Stimulated activated CD4-positive, alpha-beta T cell treated with anti-CD3 and anti-CD28 coated beads, TNF-alpha, amount 100 ng/mL, for 48 hours (primary cell): ENCODE data around the gene CCDC92.
A peak's percentile ranks its signal among the peaks of the same experiment; 100 is the strongest.
"Not testable (repeated sequence)": the region's sequence is repeated elsewhere in the genome, so short reads cannot be mapped to it uniquely, and the experiment has no call there.

Source experiments
- DNase-seq, 3 donors: peaks; one replicate each; pipeline ENCODE4 v3.0.0-alpha.2; 2020; ENCODE audit warnings: low read depth in 3 of 3

CCDC92 gene

DNA sequence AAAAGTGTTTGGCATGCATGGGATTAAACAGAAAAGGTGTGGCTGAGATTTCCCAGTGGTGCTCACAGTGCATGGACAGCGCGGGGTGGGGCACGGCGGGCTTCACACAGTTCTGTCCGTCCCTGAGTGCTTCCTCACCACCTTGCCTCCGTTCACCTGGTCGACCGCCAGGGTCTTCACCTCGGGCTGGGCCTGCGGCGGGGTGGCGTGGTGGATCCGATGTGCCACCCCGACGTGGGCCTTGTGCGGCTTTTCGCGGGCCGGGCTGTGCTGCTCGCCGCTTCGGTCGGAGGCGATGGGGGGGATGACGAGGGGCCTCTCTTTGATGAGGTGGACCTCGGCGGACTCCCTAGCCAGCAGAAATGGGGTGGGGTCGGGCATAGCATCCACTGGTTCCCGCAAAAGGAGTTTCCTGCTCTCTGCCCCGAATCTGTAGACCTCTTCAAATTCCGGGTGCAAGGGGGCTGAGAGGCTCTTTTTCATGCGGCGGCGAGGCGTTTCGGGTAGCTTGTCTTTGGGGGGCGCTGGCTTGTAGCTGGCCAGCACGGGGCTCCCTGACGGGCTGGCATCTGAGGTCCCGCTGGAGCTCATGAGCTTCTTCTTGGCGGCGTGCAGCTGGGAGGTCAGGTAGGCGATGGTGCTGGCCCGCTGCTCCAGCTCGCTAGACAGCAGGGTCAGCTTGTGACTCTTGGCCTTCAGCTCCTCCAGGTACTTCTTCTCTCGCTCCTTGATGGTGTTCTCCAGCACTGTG lies 35.5 kb downstream of the CCDC92 start:
- DNase-seq, result no peak

GRCh38 chr12:123936471-123936870 lies 36.2 kb downstream of the CCDC92 start:
- DNase-seq, result no peak

DNA sequence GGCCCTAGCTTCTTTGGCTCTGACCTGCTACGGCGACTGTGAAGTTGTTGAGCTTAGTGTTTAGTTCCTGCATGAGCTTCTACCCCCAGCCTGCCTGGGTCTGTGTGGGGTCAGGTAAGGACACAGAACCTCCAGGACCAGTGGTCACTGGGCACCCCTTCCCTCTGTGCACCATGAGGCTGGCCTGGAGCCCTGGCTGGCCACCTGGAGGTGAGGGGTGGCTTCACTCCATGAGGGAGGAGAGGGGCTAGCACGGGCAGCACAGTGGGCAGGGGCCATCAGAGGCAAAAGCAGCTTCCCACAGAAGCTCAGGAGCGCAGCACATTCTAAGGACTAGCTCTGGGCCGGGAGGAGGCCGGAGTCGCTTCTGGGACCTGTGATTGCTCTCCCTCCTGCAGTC lies 36.7 kb downstream of the CCDC92 start:
- DNase-seq, result no peak

- DNase-seq, result no peak
These were observed 37.8 kb downstream of the CCDC92 start for GRCh38 chr12:123934829-123935228.

- DNase-seq, result no peak
These were observed 38.5 kb downstream of the CCDC92 start for GRCh38 chr12:123934016-123934620.

DNA sequence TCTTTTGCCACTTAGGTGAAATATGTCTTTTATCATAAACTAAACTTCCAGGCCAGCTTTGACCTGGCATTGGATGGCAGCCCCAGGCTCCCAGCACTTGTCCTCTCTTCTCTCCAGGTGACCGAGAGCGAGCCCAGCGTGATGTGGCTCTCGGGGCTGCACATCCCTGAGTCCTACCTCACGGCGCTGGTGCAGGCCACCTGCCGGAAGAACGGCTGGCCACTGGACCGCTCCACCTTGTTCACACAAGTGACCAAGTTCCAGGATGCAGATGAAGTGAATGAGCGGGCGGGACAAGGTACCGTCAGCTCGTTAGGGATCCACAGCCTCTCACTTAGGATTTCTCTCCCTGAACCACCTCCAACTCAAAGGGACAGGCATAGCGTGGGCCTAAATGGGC lies 39.4 kb downstream of the CCDC92 start:
- DNase-seq, result no peak

DNA sequence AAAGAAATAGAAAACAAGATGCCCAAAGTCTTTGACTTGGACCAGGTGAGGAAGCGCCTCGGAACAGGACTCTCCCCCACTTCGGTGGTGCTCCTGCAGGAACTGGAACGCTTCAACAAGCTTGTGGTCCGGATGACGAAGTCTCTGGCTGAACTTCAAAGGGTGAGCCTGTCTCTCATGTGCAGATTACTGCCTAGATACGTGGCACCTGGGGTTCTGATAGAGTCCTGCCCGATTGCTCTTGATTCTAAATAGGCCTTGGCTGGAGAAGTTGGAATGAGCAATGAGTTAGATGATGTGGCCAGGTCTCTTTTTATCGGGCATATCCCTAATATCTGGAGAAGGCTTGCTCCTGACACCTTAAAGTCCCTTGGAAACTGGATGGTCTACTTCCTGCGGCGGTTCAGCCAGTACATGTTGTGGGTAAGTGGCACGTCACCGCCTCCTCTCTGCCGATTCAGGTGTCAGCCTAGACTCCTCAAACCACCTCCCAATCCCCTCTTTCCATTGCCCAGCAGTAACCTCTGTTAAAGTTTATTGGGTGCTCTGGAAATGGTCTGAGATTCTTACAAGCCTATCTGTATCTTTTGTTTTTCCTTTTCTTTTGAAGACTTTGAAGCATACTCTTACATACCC lies 40.8 kb downstream of the CCDC92 start:
- DNase-seq, result no peak

DNA sequence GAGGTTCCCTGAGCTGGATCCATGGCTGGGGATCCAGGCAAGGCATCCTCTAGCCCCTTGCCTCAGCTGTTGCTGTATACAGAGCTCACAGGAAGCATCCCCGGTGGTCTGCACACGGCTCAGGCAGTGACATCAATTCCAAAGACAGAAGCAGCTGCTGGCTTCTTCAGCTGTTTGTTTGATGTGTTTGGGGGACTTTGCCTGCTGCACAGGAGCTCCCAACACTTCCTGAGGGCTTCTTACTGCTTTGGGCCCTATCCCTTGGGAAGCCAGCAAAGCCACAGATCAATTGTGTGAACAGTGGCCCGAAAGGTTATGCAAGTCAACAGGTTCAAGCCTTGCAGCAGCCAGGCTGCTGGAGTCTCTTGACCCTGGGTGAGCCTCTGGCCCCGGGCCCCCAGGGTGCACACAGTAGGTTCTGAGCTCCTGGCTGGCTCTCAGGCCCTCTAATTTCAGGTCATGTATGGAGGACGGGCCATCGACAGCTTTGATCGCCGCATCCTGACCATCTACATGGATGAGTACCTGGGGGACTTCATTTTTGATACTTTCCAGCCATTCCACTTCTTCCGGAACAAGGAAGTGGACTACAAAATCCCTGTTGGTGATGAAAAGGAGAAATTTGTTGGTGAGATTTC lies 42.6 kb downstream of the CCDC92 start:
- no peak for DNase-seq

- no peak for DNase-seq
These were observed 43.7 kb downstream of the CCDC92 start for GRCh38 chr12:123928897-123929296.

DNA sequence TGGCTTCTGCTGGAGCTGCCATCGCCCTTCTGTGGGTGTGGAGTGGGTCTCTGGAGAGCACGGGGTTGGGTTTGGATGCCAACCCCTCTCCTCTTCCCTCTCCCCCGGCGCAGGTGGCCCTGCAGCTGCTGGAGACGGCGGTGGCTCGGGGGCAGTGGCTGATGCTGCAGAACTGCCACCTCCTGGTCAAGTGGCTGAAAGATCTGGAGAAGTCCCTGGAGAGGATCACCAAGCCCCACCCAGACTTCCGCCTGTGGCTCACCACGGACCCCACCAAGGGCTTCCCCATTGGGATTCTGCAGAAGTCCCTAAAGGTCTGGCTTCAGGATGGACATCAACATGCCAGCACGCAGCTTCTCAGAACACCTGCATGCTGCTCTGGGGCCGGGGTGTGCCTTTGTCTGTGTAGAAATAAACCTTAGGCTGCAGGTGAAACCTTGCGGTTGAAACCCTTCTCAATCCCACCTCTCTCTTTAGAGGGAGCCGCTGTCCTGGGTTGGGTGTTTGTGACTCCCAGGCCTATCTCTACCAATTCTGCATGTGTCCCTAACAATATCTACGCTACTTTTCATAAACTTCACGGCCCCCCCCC lies 44.3 kb downstream of the CCDC92 start:
- no peak for DNase-seq

- no peak for DNase-seq
These were observed 48.1 kb downstream of the CCDC92 start for GRCh38 chr12:123924539-123924938.

- DNase-seq, result no peak
These were observed 48.7 kb downstream of the CCDC92 start for GRCh38 chr12:123923927-123924326.

GRCh38 chr12:123923038-123923437 lies 49.6 kb downstream of the CCDC92 start:
- no peak for DNase-seq

- DNase-seq, result no peak
These were observed 52.7 kb downstream of the CCDC92 start for GRCh38 chr12:123919980-123920360.

GRCh38 chr12:123917337-123917850 lies 55.2 kb downstream of the CCDC92 start:
- DNase-seq, result no peak

GRCh38 chr12:123916729-123917128 lies 55.9 kb downstream of the CCDC92 start:
- peak in 2 of 3 donors; percentile 46 to 53 for DNase-seq

- DNase-seq, result no peak
These were observed 57.8 kb downstream of the CCDC92 start for GRCh38 chr12:123914726-123915333.

DNA sequence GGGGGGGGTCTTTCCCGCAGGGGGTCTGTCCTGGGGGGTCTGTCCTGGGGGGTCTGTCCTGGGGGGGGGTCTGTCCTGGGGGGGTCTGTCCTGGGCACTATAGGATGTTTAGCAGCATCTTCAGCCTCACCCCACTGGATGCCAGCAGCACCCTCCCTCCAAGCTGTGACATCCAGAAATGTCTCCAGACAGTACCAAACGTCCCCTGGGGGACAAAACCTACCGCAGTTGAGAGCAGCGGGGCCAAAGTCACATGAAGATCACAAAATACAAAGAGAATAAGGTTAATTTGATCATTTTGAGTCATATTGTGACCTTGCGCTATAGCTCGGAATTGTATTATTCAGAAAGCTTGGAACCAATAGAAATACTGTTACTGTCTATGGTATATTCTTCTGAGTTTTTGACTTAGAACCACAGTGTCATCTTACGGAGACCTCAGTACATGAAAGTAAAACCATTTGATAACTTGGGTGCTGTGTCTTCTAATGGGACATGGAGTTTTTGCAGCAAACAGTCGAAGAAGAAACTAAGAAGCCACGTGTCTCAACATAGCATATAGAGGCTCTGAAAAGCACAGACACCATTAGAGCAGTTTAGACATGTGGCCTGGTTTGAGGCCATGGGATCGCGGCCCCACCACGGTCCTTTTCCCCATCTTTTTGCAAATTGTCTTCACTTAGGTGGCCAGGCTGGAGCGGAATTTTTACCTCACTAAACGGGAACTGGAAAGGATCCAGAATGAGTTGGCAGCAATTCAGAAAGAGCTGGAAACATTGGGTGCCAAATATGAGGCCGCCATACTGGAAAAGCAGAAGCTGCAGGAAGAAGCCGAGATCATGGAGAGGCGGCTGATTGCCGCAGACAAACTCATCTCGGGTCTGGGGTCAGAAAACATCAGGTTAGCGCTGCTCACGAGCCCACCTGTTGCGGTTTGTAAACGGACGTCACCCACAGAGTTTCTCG lies 59.9 kb downstream of the CCDC92 start:
- DNase-seq, result no peak

- not testable (repeated sequence) for DNase-seq
These were observed 60.8 kb downstream of the CCDC92 start for GRCh38 chr12:123911672-123912409.

DNA sequence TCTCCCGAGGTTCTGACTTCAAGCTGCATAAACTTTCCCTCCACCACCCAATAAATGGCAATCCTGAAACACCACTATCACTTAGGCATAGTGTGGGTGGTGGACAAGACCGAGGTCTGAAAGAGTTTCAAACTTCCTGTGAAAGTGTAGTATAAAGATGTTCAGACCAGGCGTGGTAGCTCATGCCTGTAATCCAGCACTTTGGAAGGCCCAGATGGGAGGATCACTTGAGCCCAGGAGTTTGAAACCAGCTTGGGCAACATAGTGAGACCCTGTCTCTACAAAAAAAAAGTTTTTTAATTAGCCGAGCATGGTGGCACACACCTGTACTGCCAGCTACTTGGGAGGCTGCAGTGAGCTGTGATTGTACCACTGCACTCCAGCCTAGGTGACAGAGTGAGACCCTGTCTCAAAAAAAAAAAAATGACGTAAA lies 61.9 kb downstream of the CCDC92 start:
- DNase-seq, result no peak
